GM19240 (cell line): ENCODE measurements around the gene HDHD5.

Experiments
- DNase-seq: peaks from one replicate; pipeline ENCODE4 v3.0.0; 2011; ENCODE audit warnings: low spot score; ENCODE audit not compliant: insufficient read length

The HDHD5 gene

GRCh38 chr22:17106161-17106784 is 52.8 kb downstream of the HDHD5 start:
- no peak for DNase-seq

- DNase-seq = no peak
Measured at GRCh38 chr22:17105143-17106129, 53.6 kb downstream of the HDHD5 start.

- DNase-seq = no peak
Measured at GRCh38 chr22:17104336-17104935, 54.6 kb downstream of the HDHD5 start.

GRCh38 chr22:17103351-17103750 is 55.7 kb downstream of the HDHD5 start:
- no peak for DNase-seq

- DNase-seq = no peak
Measured at GRCh38 chr22:17102297-17102667, 56.8 kb downstream of the HDHD5 start.

GRCh38 chr22:17101475-17102296 is 57.4 kb downstream of the HDHD5 start:
- DNase-seq = no peak

- DNase-seq = no peak
Measured at GRCh38 chr22:17100621-17101020, 58.5 kb downstream of the HDHD5 start.

- DNase-seq = no peak
Measured at GRCh38 chr22:17098379-17098819, 60.7 kb downstream of the HDHD5 start.

- DNase-seq = no peak
Measured at GRCh38 chr22:17097701-17098100, 61.4 kb downstream of the HDHD5 start.

GRCh38 chr22:17097062-17097461 is 62.0 kb downstream of the HDHD5 start:
- DNase-seq = no peak

- no peak for DNase-seq
Measured at GRCh38 chr22:17096071-17096470, 63.0 kb downstream of the HDHD5 start.

GRCh38 chr22:17095538-17095937 is 63.5 kb downstream of the HDHD5 start:
- no peak for DNase-seq

GRCh38 chr22:17093081-17093480 is 66.0 kb downstream of the HDHD5 start:
- DNase-seq = no peak

GRCh38 chr22:17091851-17092250 is 67.2 kb downstream of the HDHD5 start:
- DNase-seq = no peak

GRCh38 chr22:17090550-17090949 is 68.5 kb downstream of the HDHD5 start:
- DNase-seq = no peak
